Pancreas (tissue), 10 donors: ENCODE data around the gene DGKQ. TPM values are rescaled to one million over a fixed set of nuclear protein-coding genes. Genes with fewer than 3 reads are reported as not detected.

Experiments used
- ATAC-seq, 4 donors: fragments of 200-7000 bp; cut with Tn5 transposase; one replicate each; pipeline versions ENCODE4 v1.8.0 to v1.9.1; 2020; ENCODE audit warnings: mild to moderate bottlenecking in 4 of 4, moderate library complexity in 4 of 4
- DNase-seq, 6 donors: peaks; one replicate each; pipeline ENCODE4 v3.0.0-alpha.2; 2020
- FAIRE-seq: peaks from 2 replicates; lab custom pipeline; 2012; peaks lifted over from hg19 to GRCh38; lab: Jason Lieb, UNC
- H3K27ac ChIP-seq, 4 donors: fragments of 200-600 bp; sonication (generic); 1 replicate in 3 of 4; 2 replicates in 1 of 4; pipeline versions ENCODE4 v1.5.0 to v1.8.0; 2020
- H3K27me3 ChIP-seq, 4 donors: fragments of 200-600 bp; one replicate each; pipeline ENCODE4 v1.8.0; 2021
- H3K36me3 ChIP-seq, 3 donors: fragments of 200-600 bp; sonication (generic) in 1 of 3; one replicate each; pipeline versions ENCODE4 v1.5.0 to v1.8.0; 2020 to 2021
- H3K4me1 ChIP-seq, 3 donors: fragments of 200-600 bp; one replicate each; pipeline ENCODE4 v1.8.0; 2021
- H3K4me3 ChIP-seq, 4 donors: fragments of 200-600 bp; sonication (generic) in 2 of 4; one replicate each; pipeline versions ENCODE4 v1.5.0 to v1.8.0; 2020 to 2021
- H3K9me3 ChIP-seq, 4 donors: fragments of 200-600 bp; one replicate each; pipeline ENCODE4 v1.8.0; 2021
- WGBS, 2 donors: extraction: QIAGEN DNeasy Blood & Tissue Kit; methylation state at CpG; one replicate each; pipeline ENCODE4 v1.1.7; 2013; 5-methylcytosine and 5-hydroxymethylcytosine counted together
- intact Hi-C, 3 donors: fragments of 100-400 bp; cut with DNase I; formaldehyde crosslinking; loops; one replicate each; pipeline versions ENCODE4 v1.11.1 to v1.14.2; 2022
- polyA plus RNA-seq, 2 donors: library from polyadenylated mRNA; stranded (reverse); fragments of 200-250 nt; gene quantifications; one replicate each; pipeline ENCODE4 v1.2.3, GENCODE V29; 2013
- total RNA-seq, 6 donors: library from RNA; stranded (reverse); fragmentation: NEBNext Ultra II Directional in 4 of 6; extraction: Animal tissue kit (Norgen Biotek cat#: 25700) in 4 of 6; gene quantifications; one replicate each; pipeline versions ENCODE4 v1.2.1 to v1.2.4, GENCODE V29; 2021 to 2023
- TF ChIP-seq, protein P1 (sequence below), 4 donors: fragments of 200-600 bp; sonication (generic) in 3 of 4; IDR thresholded peaks; one replicate each; pipeline versions ENCODE4 v1.5.0 to v1.8.0; 2021; ENCODE audit warnings: antibody characterized with exemption in 4 of 4
- donor health status: healthy with polysubstance abuse.
- donor health status: DM: no; HTN: no; CAD: no; lungs with moderate emphysema.
- donor health status: DM: no; HTN: no; CAD: no.
- donor health status: control.
- donor health status: control.
- donor health status: Bipolar disorder and iron deficiency.
- donor health status: DM: yes; HTN: yes; CAD: no.
- donor health status: DM: no; HTN: no; CAD: no.
- donor health status: DM: no; HTN: no; CAD: no.
- donor health status: DM: yes; HTN: yes; CAD: no.

The DGKQ gene
- total and polyA plus RNA-seq, 8 donors, result 5.7 to 11.7 (median 9.0) TPM

DNA sequence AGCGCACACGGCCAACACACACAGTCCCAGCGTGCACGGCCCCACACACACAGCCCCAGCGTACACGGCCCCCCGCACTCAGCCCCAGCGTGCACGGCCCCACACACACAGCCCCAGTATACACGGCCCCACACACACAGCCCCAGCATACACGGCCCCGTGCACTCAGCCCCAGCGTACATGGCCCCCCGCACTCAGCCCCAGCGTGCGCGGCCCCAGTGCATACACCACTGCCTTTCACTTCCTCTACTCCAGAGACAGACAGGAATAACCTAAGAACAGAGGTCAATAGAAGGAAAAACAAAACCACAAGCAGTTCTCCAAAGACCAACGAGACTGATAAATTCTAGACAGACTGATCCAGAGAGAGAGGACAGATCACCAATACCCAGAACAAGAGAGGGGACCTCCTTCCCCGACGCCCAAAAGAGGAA lies 58.3 kb downstream of the DGKQ start:
- DNase-seq (peak in 1 of 6 donors; percentile 20), FAIRE-seq (no peak), ATAC-seq (peak in 2 of 4 donors; percentile 44 to 60)
- intact Hi-C loops, result no loop called here
- Histone ChIP-seq H3K4me1 (no peaks in the 10 kb centered on the region), H3K36me3 (peaks cover 0 to 4% (median 0%) of the 10 kb centered on the region in 3 donors), H3K9me3 (no peaks in the 10 kb centered on the region), H3K27me3 (no peaks in the 10 kb centered on the region), H3K27ac (no peak overlapping the region), H3K4me3 (no peak overlapping the region)
- TF ChIP-seq, protein P1, sequence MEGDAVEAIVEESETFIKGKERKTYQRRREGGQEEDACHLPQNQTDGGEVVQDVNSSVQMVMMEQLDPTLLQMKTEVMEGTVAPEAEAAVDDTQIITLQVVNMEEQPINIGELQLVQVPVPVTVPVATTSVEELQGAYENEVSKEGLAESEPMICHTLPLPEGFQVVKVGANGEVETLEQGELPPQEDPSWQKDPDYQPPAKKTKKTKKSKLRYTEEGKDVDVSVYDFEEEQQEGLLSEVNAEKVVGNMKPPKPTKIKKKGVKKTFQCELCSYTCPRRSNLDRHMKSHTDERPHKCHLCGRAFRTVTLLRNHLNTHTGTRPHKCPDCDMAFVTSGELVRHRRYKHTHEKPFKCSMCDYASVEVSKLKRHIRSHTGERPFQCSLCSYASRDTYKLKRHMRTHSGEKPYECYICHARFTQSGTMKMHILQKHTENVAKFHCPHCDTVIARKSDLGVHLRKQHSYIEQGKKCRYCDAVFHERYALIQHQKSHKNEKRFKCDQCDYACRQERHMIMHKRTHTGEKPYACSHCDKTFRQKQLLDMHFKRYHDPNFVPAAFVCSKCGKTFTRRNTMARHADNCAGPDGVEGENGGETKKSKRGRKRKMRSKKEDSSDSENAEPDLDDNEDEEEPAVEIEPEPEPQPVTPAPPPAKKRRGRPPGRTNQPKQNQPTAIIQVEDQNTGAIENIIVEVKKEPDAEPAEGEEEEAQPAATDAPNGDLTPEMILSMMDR (IDR thresholded peaks at IDR 0.05), result no peak
- 83% methylated on average over 20 of the region's 20 CpGs for WGBS, 2 donors

DNA sequence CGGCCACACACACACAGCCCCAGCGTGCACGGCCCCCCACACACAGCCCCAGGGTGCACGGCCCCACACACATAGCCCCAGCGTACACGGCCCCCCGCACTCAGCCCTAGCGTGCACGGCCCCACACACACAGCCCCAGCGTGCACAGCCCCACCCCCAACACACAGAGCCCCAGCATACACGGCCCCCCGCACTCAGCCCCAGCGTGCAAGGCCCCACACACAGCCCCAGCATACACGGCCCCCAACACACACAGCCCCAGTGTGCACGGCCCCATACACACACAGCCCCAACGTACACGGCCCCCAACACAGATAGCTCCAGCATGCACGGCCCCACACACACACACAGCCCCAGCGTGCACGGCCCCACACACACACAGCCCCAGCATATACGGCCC lies 58.8 kb downstream of the DGKQ start:
- WGBS, 2 donors, result 84 to 86% methylated on average over 15 to 21 of the region's 21 CpGs

DNA sequence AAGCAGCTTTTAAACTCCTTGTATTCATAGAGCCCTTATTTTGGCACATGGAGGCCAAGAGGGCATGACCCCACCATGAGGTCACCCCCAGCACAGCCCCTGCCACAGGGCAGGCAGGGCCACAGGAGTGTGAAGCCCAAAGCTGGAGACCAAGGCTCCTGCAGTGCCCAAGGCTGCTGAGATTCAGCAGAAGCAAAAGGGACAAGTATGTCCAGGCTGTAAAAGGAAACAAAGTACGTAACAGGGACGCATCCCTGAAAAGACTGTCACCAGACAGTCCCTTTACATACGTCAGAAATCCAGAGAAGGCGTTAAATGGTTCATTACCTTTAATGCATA lies 60.1 kb downstream of the DGKQ start:
- H3K9me3 ChIP-seq, result no peaks in the 10 kb centered on the region
- intact Hi-C loops, result no loop called here
- H3K27me3 ChIP-seq, result no peaks in the 10 kb centered on the region
- ATAC-seq, result no peak
- 95 to 96% methylated on average over 4 of the region's 4 CpGs for WGBS, 2 donors
- H3K36me3 ChIP-seq, result peaks cover 0 to 4% (median 0%) of the 10 kb centered on the region in 3 donors
- H3K27ac ChIP-seq, result no peak overlapping the region
- TF ChIP-seq, protein P1 (IDR thresholded peaks at IDR 0.05), result no peak
- peak in 1 of 6 donors; percentile 18 for DNase-seq
- FAIRE-seq, result no peak
- no peak overlapping the region for H3K4me3 ChIP-seq
- no peaks in the 10 kb centered on the region for H3K4me1 ChIP-seq

More for the DNA sequence above, 58.8 kb downstream of the DGKQ start:
- no peak overlapping the region for H3K4me3 ChIP-seq
- no peaks in the 10 kb centered on the region for H3K4me1 ChIP-seq
- H3K36me3 ChIP-seq, result peaks cover 0 to 4% (median 0%) of the 10 kb centered on the region in 3 donors
- intact Hi-C loops, result no loop called here
- peak in 1 of 6 donors; percentile 12 for DNase-seq
- no peak for ATAC-seq
- H3K9me3 ChIP-seq, result no peaks in the 10 kb centered on the region
- H3K27me3 ChIP-seq, result no peaks in the 10 kb centered on the region
- no peak overlapping the region for H3K27ac ChIP-seq
- TF ChIP-seq, protein P1 (IDR thresholded peaks at IDR 0.05), result no peak
- no peak for FAIRE-seq

DNA sequence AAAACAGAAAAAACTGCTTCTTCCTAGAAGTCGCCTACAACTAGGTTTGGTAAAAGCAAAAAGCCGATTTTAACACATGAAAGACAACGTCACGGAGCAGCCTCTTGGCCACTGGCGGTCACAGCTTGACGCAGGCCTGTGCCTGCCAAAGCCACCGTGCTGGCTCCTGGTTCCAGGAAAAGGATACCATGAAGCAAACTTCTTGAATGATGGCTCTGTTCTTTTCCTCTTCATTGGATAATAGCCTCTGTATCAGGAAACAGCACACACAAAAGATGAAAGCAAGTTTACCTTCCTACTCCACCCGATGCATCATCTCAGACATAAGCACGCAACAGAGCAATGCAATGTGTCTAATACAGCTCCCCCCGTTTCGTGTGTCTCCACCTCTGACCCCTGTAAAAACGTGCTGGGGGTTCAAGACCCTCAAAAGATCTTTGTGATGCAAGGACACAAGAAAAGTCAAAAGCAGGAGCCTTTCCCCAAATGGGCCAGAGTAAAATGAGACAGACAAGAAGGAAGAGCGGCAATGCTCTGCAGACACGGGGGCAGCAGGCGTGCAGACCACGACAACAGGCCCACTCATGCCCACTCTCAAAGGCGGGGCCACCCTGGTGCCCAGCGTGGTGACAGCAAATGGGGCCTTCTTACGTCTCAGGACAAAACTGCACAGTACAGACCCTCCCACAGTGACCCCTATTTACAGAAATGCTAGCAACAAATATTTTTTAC lies 60.7 kb downstream of the DGKQ start:
- DNase-seq (peak in 2 of 6 donors; percentile 21), FAIRE-seq (no peak), ATAC-seq (peak in 2 of 4 donors; percentile 36 to 43)
- WGBS, 2 donors, result 85 to 86% methylated on average over 19 of the region's 19 CpGs
- Histone ChIP-seq H3K27ac (no peak overlapping the region), H3K27me3 (no peaks in the 10 kb centered on the region), H3K9me3 (no peaks in the 10 kb centered on the region), H3K36me3 (peaks cover 0 to 4% (median 0%) of the 10 kb centered on the region in 3 donors), H3K4me3 (no peak overlapping the region), H3K4me1 (no peaks in the 10 kb centered on the region)
- intact Hi-C loops, result no loop called here
- TF ChIP-seq, protein P1 (IDR thresholded peaks at IDR 0.05), result no peak
